Lower leg skin (tissue), 4 donors: Measurements from ENCODE around the gene ACAA1. TPM values are rescaled to one million over a fixed set of nuclear protein-coding genes. Genes with fewer than 3 reads are reported as not detected.

Source experiments
- DNase-seq, 2 donors: peaks; one replicate each; pipeline ENCODE4 v3.0.0-alpha.2; 2019; ENCODE audit warnings: low spot score in 2 of 2
- H3K4me3 ChIP-seq: fragments of 200-600 bp; sonication (generic); 2 replicates; pipeline ENCODE4 v1.5.1; 2017; ENCODE audit warnings: mild to moderate bottlenecking, low read depth; ENCODE audit not compliant: poor library complexity, severe bottlenecking
- POLR2A ChIP-seq, 2 donors: fragments of 450-650 bp; IDR thresholded peaks; one replicate each; pipeline ENCODE4 v1.6.1; 2016 to 2017; ENCODE audit warnings: antibody characterized with exemption in 2 of 2, mild to moderate bottlenecking in 1 of 2, moderate library complexity in 1 of 2
- WGBS, 2 donors: methylation state at CpG; one replicate each; pipeline ENCODE4 v1.1.5; 2018; 5-methylcytosine and 5-hydroxymethylcytosine counted together
- intact Hi-C: fragments of 100-400 bp; cut with DNase I; formaldehyde crosslinking; loops from one replicate; pipeline ENCODE4 v1.15.0; 2023; ENCODE audit warnings: low total_unique reads
- total RNA-seq, 4 donors: library from RNA; depleted of rRNA; stranded (reverse); fragments of >200 nt; gene quantifications; one replicate each; pipeline ENCODE4 v1.1.0, GENCODE V29; 2016
- TF ChIP-seq, protein P1 (sequence below), 3 donors: fragments of 450-650 bp; IDR thresholded peaks; one replicate each; pipeline ENCODE4 v1.5.1; 2016; ENCODE audit warnings: antibody characterized with exemption in 3 of 3, mild to moderate bottlenecking in 3 of 3, moderate library complexity in 2 of 3

ACAA1 gene
- total RNA-seq, 4 donors from 2014 or later = 28.1 to 50.1 (median 40.2) TPM

DNA sequence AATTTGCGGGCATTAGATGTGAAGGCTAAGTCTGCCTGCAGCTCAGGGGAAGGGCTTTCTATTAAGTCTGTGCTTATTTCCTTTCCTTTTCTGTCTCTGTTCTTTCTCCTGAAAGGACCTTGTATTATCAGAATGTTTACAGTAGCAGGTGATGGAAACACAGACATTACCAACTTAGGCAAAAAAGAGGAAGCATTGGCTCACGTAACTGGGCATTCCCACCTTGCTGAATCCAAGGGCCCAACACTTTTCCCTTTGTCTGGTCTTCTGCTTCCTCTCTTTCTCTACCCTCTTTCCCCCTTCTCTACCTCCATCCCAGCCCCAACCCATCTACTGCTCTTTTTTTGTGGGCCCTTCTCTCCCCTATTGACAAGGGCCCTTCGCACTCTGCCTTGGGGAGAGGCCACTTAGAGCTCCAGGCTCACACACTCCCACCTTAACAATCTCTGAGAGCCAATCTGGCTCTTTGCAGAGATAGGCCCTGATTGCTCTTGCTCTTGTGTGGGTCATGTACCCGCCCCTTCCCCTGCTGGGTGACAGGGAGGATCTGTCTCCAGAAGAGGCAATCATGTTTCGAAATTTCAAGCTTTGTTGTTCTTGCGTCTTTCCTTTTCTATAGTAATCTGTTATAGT lies 35.0 kb downstream of the ACAA1 start:
- no peak for DNase-seq
- no peak for TF ChIP-seq POLR2A (IDR thresholded peaks at IDR 0.05)
- TF ChIP-seq, protein P1, sequence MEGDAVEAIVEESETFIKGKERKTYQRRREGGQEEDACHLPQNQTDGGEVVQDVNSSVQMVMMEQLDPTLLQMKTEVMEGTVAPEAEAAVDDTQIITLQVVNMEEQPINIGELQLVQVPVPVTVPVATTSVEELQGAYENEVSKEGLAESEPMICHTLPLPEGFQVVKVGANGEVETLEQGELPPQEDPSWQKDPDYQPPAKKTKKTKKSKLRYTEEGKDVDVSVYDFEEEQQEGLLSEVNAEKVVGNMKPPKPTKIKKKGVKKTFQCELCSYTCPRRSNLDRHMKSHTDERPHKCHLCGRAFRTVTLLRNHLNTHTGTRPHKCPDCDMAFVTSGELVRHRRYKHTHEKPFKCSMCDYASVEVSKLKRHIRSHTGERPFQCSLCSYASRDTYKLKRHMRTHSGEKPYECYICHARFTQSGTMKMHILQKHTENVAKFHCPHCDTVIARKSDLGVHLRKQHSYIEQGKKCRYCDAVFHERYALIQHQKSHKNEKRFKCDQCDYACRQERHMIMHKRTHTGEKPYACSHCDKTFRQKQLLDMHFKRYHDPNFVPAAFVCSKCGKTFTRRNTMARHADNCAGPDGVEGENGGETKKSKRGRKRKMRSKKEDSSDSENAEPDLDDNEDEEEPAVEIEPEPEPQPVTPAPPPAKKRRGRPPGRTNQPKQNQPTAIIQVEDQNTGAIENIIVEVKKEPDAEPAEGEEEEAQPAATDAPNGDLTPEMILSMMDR (IDR thresholded peaks at IDR 0.05) = no peak
- no peak overlapping the region for H3K4me3 ChIP-seq
- intact Hi-C loops = no loop called here
- 87 to 90% methylated on average over 6 of the region's 6 CpGs for WGBS, 2 donors

DNA sequence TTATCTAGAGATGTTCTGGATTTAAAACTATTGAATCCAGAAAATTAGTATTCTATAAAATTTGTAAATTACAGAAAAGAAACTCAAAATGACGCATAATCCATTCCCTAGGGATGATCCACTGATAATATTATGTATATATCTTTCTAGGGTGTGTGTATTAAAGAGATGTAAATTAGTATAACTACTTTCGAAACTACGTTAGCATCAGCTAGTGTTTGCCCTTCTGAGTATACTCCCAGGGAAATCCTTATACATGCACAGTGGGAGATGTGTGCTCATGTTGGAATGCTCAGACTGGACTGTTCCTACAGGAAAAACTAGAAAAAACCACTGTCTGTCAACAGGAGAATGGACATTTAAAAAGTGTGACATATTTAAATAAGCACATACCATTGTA lies 36.4 kb downstream of the ACAA1 start:
- WGBS, 2 donors = 81 to 90% methylated on average over 3 of the region's 3 CpGs
- H3K4me3 ChIP-seq = no peak overlapping the region
- TF ChIP-seq, protein P1 (IDR thresholded peaks at IDR 0.05) = no peak
- DNase-seq = no peak
- intact Hi-C loops = no loop called here

DNA sequence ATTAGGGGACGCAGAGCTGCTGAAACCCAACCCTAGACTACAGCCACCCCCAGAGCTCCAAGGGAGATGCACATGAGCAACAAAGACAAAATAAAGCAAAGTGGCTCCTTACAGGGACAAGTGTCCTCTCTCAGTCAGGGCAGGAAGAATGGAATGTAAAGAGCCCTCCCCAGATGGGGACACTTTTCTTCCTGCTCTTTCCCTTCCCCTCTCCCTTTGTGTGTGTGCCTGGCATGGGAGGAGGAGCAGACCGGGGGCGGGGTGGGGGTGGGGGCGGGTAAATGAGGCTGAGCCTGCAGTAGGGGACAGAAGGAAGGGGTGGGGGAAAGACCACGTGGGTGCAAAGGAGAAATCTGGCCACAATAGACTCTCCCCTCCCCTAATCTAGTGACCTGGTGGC lies 37.4 kb downstream of the ACAA1 start:
- no peak overlapping the region for H3K4me3 ChIP-seq
- intact Hi-C loops = no loop called here
- TF ChIP-seq, protein P1 (IDR thresholded peaks at IDR 0.05) = no peak
- no peak for TF ChIP-seq POLR2A (IDR thresholded peaks at IDR 0.05)
- DNase-seq = no peak
- 40 to 42% methylated on average over 4 to 5 of the region's 5 CpGs for WGBS, 2 donors

DNA sequence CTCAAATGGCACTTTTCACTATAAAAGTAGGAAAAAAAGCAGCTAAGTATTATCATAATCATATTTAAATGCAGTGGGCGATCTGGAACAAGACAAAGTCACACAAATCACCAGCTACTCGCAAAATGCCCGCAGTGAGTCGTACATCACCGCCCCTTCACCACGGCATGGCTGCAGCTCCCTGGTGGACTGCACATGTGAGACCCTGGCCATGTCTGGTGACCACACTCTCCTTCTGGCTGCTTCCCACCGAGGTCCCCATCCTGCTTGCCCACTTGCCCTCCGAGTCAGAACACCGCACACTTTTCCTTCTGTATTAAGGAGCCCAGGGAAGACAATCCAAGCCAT lies 38.6 kb downstream of the ACAA1 start:
- WGBS, 2 donors = 89 to 95% methylated on average over 9 of the region's 9 CpGs
- TF ChIP-seq POLR2A (IDR thresholded peaks at IDR 0.05) = no peak
- TF ChIP-seq, protein P1 (IDR thresholded peaks at IDR 0.05) = no peak
- peak in 1 of 2 donors; percentile 54 for DNase-seq
- no peak overlapping the region for H3K4me3 ChIP-seq
- intact Hi-C loops = no loop called here

DNA sequence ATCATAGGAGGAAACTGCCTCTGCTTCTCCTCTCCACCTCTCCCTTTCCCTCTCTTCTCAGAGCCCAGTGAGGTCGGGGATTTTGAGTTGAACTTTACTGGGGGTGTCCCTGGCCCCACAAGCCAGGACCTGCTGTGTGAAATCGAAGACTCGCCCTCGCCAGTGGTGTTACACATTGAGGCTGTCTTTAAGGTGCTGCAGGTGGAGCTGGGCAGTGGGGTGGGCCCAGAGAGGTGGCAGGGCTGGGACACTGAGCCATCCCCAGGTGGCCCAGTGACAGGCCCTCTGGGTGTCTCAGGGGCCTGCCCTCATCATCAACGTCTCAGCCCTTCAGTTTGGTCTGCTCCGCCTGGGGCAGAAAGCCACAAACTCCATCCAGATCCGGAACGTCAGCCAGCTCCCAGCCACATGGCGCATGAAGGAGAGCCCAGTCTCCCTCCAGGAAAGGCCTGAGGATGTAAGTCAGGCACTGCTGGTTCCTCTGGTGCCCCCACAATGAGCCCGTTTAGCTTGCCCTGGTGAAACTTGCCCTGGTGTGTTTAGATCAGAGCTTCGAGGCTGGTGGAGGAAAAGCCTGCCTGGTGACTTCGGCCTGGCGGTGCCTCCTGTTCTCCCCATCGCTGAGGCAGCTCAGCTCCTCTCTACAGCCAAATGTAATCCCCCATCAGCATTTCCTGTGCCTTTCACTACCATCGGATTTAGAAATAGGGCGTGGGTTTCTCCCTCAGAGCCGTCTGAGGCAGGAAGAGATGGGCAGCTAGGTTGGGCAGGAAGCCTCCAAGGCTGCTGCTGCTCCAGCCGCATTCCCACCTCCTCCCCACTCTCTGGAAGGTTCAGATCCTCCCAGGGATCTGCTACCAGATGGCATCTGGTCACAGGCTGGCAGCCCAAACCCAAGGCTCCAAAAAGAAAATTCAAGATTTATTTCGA lies 39.2 kb downstream of the ACAA1 start:
- TF ChIP-seq, protein P1 (IDR thresholded peaks at IDR 0.05) = no peak
- H3K4me3 ChIP-seq = no peak overlapping the region
- intact Hi-C loops = no loop called here
- DNase-seq = peak in 1 of 2 donors; percentile 74
- 70 to 74% methylated on average over 17 to 19 of the region's 19 CpGs for WGBS, 2 donors
